ENCODE measurements around the gene PDE4B. TPM values are rescaled to one million over a fixed set of nuclear protein-coding genes. Genes with fewer than 3 reads are reported as not detected.
A peak's percentile ranks its signal among the peaks of the same experiment; 100 is the strongest.

PDE4B gene
- polyA plus RNA-seq, 1 donor from 2014 or later, result 135 TPM

DNA sequence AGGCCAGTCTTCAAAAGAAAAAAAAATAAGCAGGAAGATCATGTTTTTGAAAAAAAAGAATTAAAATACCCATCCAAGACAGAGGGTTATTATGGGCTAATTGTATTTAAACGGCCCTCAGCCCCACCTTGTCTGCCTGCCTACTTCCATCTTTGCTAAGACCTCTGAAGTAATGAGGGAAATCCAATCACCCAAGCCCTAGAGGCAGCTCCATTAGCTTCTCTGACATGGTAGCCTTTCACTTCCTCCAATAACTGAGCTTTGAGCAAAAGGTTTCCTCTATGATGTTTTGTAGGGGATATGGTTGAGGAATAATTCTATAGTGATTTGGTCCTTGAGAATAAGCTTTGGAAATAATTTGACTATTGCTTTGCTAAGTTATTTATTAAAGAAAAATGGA is 563.1 kb downstream of the PDE4B start:
- Histone ChIP-seq H3K9me2 (ENCODE audit: insufficient read depth, low read length) (no peaks in the 10 kb centered on the region), H3K36me3 (ENCODE audit: insufficient read depth, low read length) (no peaks in the 10 kb centered on the region), H3K79me2 (replicated peaks; ENCODE audit: insufficient read depth, low read length) (peaks cover 24% of the 10 kb centered on the region), H3F3A (ENCODE audit: insufficient read depth, low read length, poor library complexity, severe bottlenecking) (peaks cover 6% of the 10 kb centered on the region), H3K4me3 (ENCODE audit: low read length) (peak overlapping the region; percentile 65), H3K9ac (ENCODE audit: low read length) (peak overlapping the region; percentile 70), H3K9me3 (ENCODE audit: low read length) (no peaks in the 10 kb centered on the region), H3K27ac (ENCODE audit: low read length) (peak overlapping the region; percentile 85), H3K4me2 (ENCODE audit: low read length) (peak overlapping the region; percentile 93), H3K27me3 (ENCODE audit: insufficient read depth, low read depth, low read length) (no peaks in the 10 kb centered on the region), H4K20me1 (ENCODE audit: insufficient read depth) (no peaks in the 10 kb centered on the region), H2AFZ (ENCODE audit: low read depth, low read length) (no peak overlapping the region)
- TF ChIP-seq SMC3 (conservative IDR thresholded peaks at IDR 0.05; ENCODE audit: poor library complexity), result no peak
- no peak for TF ChIP-seq RAD21 (conservative IDR thresholded peaks at IDR 0.05)
- TF ChIP-seq POLR2AphosphoS5 (IDR thresholded peaks at IDR 0.05), result no peak
- no peak for TF ChIP-seq EZH2 (IDR thresholded peaks at IDR 0.05; ENCODE audit: borderline replicate concordance, insufficient read depth, low read length, poor library complexity, severe bottlenecking)
- TF ChIP-seq, protein P1, sequence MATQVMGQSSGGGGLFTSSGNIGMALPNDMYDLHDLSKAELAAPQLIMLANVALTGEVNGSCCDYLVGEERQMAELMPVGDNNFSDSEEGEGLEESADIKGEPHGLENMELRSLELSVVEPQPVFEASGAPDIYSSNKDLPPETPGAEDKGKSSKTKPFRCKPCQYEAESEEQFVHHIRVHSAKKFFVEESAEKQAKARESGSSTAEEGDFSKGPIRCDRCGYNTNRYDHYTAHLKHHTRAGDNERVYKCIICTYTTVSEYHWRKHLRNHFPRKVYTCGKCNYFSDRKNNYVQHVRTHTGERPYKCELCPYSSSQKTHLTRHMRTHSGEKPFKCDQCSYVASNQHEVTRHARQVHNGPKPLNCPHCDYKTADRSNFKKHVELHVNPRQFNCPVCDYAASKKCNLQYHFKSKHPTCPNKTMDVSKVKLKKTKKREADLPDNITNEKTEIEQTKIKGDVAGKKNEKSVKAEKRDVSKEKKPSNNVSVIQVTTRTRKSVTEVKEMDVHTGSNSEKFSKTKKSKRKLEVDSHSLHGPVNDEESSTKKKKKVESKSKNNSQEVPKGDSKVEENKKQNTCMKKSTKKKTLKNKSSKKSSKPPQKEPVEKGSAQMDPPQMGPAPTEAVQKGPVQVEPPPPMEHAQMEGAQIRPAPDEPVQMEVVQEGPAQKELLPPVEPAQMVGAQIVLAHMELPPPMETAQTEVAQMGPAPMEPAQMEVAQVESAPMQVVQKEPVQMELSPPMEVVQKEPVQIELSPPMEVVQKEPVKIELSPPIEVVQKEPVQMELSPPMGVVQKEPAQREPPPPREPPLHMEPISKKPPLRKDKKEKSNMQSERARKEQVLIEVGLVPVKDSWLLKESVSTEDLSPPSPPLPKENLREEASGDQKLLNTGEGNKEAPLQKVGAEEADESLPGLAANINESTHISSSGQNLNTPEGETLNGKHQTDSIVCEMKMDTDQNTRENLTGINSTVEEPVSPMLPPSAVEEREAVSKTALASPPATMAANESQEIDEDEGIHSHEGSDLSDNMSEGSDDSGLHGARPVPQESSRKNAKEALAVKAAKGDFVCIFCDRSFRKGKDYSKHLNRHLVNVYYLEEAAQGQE (IDR thresholded peaks at IDR 0.05; ENCODE audit: borderline replicate concordance), result no peak
- no peak for TF ChIP-seq TAF1 (IDR thresholded peaks at IDR 0.05; ENCODE audit: low read depth)
- no peak for TF ChIP-seq MXI1 (conservative IDR thresholded peaks at IDR 0.05; ENCODE audit: poor library complexity, severe bottlenecking)
- TF ChIP-seq, protein P2, sequence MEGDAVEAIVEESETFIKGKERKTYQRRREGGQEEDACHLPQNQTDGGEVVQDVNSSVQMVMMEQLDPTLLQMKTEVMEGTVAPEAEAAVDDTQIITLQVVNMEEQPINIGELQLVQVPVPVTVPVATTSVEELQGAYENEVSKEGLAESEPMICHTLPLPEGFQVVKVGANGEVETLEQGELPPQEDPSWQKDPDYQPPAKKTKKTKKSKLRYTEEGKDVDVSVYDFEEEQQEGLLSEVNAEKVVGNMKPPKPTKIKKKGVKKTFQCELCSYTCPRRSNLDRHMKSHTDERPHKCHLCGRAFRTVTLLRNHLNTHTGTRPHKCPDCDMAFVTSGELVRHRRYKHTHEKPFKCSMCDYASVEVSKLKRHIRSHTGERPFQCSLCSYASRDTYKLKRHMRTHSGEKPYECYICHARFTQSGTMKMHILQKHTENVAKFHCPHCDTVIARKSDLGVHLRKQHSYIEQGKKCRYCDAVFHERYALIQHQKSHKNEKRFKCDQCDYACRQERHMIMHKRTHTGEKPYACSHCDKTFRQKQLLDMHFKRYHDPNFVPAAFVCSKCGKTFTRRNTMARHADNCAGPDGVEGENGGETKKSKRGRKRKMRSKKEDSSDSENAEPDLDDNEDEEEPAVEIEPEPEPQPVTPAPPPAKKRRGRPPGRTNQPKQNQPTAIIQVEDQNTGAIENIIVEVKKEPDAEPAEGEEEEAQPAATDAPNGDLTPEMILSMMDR (IDR thresholded peaks at IDR 0.05; ENCODE audit: poor library complexity, severe bottlenecking), result no peak
- TF ChIP-seq EP300 (conservative IDR thresholded peaks at IDR 0.05; ENCODE audit: poor library complexity, severe bottlenecking), result no peak

DNA sequence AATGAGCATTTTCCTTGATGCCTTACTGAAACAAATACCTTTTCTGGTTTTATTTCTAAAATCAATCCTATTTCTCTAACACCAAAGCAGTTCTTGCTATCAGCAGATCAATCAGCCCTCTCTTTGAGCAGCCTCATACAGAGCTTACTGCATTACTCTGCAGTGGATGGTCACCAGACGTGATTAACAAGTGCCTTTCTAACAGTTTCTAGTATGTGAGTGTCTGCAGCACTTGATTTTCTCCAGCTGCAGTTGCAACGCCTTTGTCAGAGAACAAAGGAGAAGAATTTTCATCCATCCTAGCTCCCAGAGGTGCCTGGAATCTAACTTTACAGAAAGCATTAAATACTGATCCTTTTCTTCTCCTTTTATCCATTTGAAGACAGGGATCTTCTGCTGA is 563.9 kb downstream of the PDE4B start:
- TF ChIP-seq RAD21 (conservative IDR thresholded peaks at IDR 0.05) (peak; percentile 21), TAF1 (IDR thresholded peaks at IDR 0.05; ENCODE audit: low read depth) (peak; percentile 30), POLR2AphosphoS5 (IDR thresholded peaks at IDR 0.05) (peak; percentile 54), EZH2 (IDR thresholded peaks at IDR 0.05; ENCODE audit: borderline replicate concordance, insufficient read depth, low read length, poor library complexity, severe bottlenecking) (no peak), SMC3 (conservative IDR thresholded peaks at IDR 0.05; ENCODE audit: poor library complexity) (no peak), MXI1 (conservative IDR thresholded peaks at IDR 0.05; ENCODE audit: poor library complexity, severe bottlenecking) (no peak), EP300 (conservative IDR thresholded peaks at IDR 0.05; ENCODE audit: poor library complexity, severe bottlenecking) (peak; percentile 31)
- TF ChIP-seq, protein P1 (IDR thresholded peaks at IDR 0.05; ENCODE audit: borderline replicate concordance), result peak; percentile 55
- TF ChIP-seq, protein P2 (IDR thresholded peaks at IDR 0.05; ENCODE audit: poor library complexity, severe bottlenecking), result no peak
- peak overlapping the region; percentile 93 for H3K4me2 ChIP-seq (ENCODE audit: low read length)
- H3K9ac ChIP-seq (ENCODE audit: low read length), result peak overlapping the region; percentile 70
- H3K27ac ChIP-seq (ENCODE audit: low read length), result peak overlapping the region; percentile 85
- H3K9me2 ChIP-seq (ENCODE audit: insufficient read depth, low read length), result no peaks in the 10 kb centered on the region
- H3K4me3 ChIP-seq (ENCODE audit: low read length), result peak overlapping the region; percentile 65
- no peaks in the 10 kb centered on the region for H3K9me3 ChIP-seq (ENCODE audit: low read length)
- peaks cover 24% of the 10 kb centered on the region for H3K79me2 ChIP-seq (replicated peaks; ENCODE audit: insufficient read depth, low read length)
- peaks cover 3% of the 10 kb centered on the region for H3K36me3 ChIP-seq (ENCODE audit: insufficient read depth, low read length)
- no peak overlapping the region for H2AFZ ChIP-seq (ENCODE audit: low read depth, low read length)
- no peaks in the 10 kb centered on the region for H3K27me3 ChIP-seq (ENCODE audit: insufficient read depth, low read depth, low read length)
- H4K20me1 ChIP-seq (ENCODE audit: insufficient read depth), result no peaks in the 10 kb centered on the region
- H3F3A ChIP-seq (ENCODE audit: insufficient read depth, low read length, poor library complexity, severe bottlenecking), result peaks cover 6% of the 10 kb centered on the region

Data from neural cell (in vitro differentiated cells).